Suprapubic skin (tissue), 3 donors: Measurements from ENCODE around the gene SLC35F1.

ENCODE experiments used
- POLR2A ChIP-seq, 2 donors: fragments of 450-650 bp; IDR thresholded peaks; one replicate each; pipeline ENCODE4 v1.6.1; 2017; ENCODE audit warnings: antibody characterized with exemption in 2 of 2, mild to moderate bottlenecking in 2 of 2, moderate library complexity in 2 of 2
- TF ChIP-seq, protein P1 (sequence below), 2 donors: fragments of 200-600 bp in 1 of 2; fragments of 450-650 bp in 1 of 2; sonication (generic) in 1 of 2; IDR thresholded peaks; one replicate each; pipeline ENCODE4 v1.5.1; 2016 to 2019; ENCODE audit warnings: antibody characterized with exemption in 2 of 2, mild to moderate bottlenecking in 1 of 2, moderate library complexity in 1 of 2

GRCh38 chr6:118128755-118129154 is 221.7 kb downstream of the SLC35F1 start:
- TF ChIP-seq, protein P1, sequence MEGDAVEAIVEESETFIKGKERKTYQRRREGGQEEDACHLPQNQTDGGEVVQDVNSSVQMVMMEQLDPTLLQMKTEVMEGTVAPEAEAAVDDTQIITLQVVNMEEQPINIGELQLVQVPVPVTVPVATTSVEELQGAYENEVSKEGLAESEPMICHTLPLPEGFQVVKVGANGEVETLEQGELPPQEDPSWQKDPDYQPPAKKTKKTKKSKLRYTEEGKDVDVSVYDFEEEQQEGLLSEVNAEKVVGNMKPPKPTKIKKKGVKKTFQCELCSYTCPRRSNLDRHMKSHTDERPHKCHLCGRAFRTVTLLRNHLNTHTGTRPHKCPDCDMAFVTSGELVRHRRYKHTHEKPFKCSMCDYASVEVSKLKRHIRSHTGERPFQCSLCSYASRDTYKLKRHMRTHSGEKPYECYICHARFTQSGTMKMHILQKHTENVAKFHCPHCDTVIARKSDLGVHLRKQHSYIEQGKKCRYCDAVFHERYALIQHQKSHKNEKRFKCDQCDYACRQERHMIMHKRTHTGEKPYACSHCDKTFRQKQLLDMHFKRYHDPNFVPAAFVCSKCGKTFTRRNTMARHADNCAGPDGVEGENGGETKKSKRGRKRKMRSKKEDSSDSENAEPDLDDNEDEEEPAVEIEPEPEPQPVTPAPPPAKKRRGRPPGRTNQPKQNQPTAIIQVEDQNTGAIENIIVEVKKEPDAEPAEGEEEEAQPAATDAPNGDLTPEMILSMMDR (IDR thresholded peaks at IDR 0.05) = no peak
- TF ChIP-seq POLR2A (IDR thresholded peaks at IDR 0.05) = no peak
